PC-9 (cell line): ENCODE data around the gene BBX. TPM values are rescaled to one million over a fixed set of nuclear protein-coding genes. Genes with fewer than 3 reads are reported as not detected.

Source experiments
- BruUV-seq: library from RNA; stranded (reverse); fragments of 400-500 nt; replicated peaks from 2 replicates; lab custom pipeline; 2021; lab: Mats Ljungman, UMichigan
- CTCF ChIA-PET: fragments of 300-600 bp; sonication (Branson Sonifier 250); formaldehyde crosslinking; loops from one replicate; lab custom pipeline; 2022; ENCODE audit warnings: antibody characterized with exemption; lab: Charles Lee
- POLR2A ChIA-PET: fragments of 300-600 bp; sonication (Branson Sonifier 250); formaldehyde crosslinking; loops from one replicate; lab custom pipeline; 2022; ENCODE audit warnings: antibody characterized with exemption; ENCODE audit not compliant: unreplicated experiment; lab: Charles Lee
- DNase-seq, 2 experiments: peaks; one replicate each; pipeline versions ENCODE4 v3.0.0 to v3.0.0-alpha.2; 2015 to 2022; ENCODE audit warnings: mixed read lengths in 1 of 2
- H2AFZ ChIP-seq: fragments of 200-600 bp; sonication (generic); 2 replicates; pipeline ENCODE4 v1.8.1; 2017; ENCODE audit warnings: antibody characterized with exemption
- H3F3A ChIP-seq: fragments of 200-600 bp; sonication (generic); 2 replicates; pipeline ENCODE4 v1.8.1; 2017; ENCODE audit warnings: antibody characterized with exemption, mild to moderate bottlenecking, low read depth; ENCODE audit not compliant: insufficient read depth
- H3K27ac ChIP-seq: fragments of 200-600 bp; sonication (generic); 2 replicates; pipeline ENCODE4 v1.6.1; 2016; ENCODE audit warnings: mixed run types
- H3K27me3 ChIP-seq: fragments of 200-600 bp; sonication (generic); 2 replicates; pipeline ENCODE4 v1.6.1; 2016; ENCODE audit warnings: low read depth, mixed run types; ENCODE audit not compliant: insufficient read depth
- H3K36me3 ChIP-seq: fragments of 200-600 bp; sonication (generic); 2 replicates; pipeline ENCODE4 v1.6.1; 2016; ENCODE audit warnings: low read depth, mixed run types
- H3K4me1 ChIP-seq: fragments of 200-600 bp; sonication (generic); replicated peaks from 2 replicates; pipeline ENCODE4 v1.6.1; 2016; ENCODE audit warnings: mixed run types; ENCODE audit not compliant: insufficient read depth
- H3K4me2 ChIP-seq: fragments of 200-600 bp; sonication (generic); 2 replicates; pipeline ENCODE4 v1.6.1; 2017; ENCODE audit warnings: mixed run types
- H3K4me3 ChIP-seq: fragments of 200-600 bp; sonication (generic); 2 replicates; pipeline ENCODE4 v1.6.1; 2016; ENCODE audit warnings: mixed run types
- H3K79me2 ChIP-seq: fragments of 200-600 bp; sonication (generic); 2 replicates; pipeline ENCODE4 v1.6.1; 2017; ENCODE audit warnings: low read depth, mixed run types
- H3K9me2 ChIP-seq: fragments of 200-600 bp; sonication (generic); 2 replicates; pipeline ENCODE4 v1.8.1; 2017; ENCODE audit warnings: mild to moderate bottlenecking; ENCODE audit not compliant: insufficient read depth
- H3K9me3 ChIP-seq: fragments of 200-600 bp; sonication (generic); 2 replicates; pipeline ENCODE4 v1.8.1; 2016; ENCODE audit warnings: low read depth; ENCODE audit not compliant: insufficient read depth
- H4K20me1 ChIP-seq: fragments of 200-600 bp; sonication (generic); 2 replicates; pipeline ENCODE4 v1.8.1; 2017; ENCODE audit not compliant: insufficient read depth
- EZH2 ChIP-seq: fragments of 200-600 bp; sonication (generic); IDR thresholded peaks from 2 replicates; pipeline ENCODE4 v1.8.0; 2017; ENCODE audit warnings: antibody characterized with exemption, low read depth
- intact Hi-C: fragments of 100-400 bp; cut with micrococcal nuclease; formaldehyde crosslinking; loops from one replicate; pipeline ENCODE4 v1.10.0; 2022; ENCODE audit not compliant: unreplicated experiment
- total RNA-seq: library from RNA; stranded (reverse); gene quantifications from 2 replicates; pipeline ENCODE4 v1.2.3, GENCODE V29; 2021
- TF ChIP-seq, protein P1 (sequence below): fragments of 200-600 bp; sonication (generic); conservative IDR thresholded peaks from 2 replicates; pipeline ENCODE4 v1.6.1; 2017; ENCODE audit warnings: mixed run types, antibody characterized with exemption, mild to moderate bottlenecking, moderate library complexity

BBX gene
- total RNA-seq, 1 experiment from 2014 or later: 91.7 TPM

- Histone ChIP-seq H3K27ac (no peak overlapping the region), H3K4me1 (no peaks in the 10 kb centered on the region), H3F3A (no peaks in the 10 kb centered on the region), H3K79me2 (no peaks in the 10 kb centered on the region), H3K9me3 (no peaks in the 10 kb centered on the region), H3K27me3 (no peaks in the 10 kb centered on the region), H4K20me1 (no peaks in the 10 kb centered on the region), H2AFZ (no peak overlapping the region), H3K4me3 (no peak overlapping the region), H3K36me3 (no peaks in the 10 kb centered on the region), H3K4me2 (no peak overlapping the region), H3K9me2 (no peaks in the 10 kb centered on the region; the same call in 1 of the 2 replicates)
- TF ChIP-seq EZH2: no peak
- TF ChIP-seq, protein P1, sequence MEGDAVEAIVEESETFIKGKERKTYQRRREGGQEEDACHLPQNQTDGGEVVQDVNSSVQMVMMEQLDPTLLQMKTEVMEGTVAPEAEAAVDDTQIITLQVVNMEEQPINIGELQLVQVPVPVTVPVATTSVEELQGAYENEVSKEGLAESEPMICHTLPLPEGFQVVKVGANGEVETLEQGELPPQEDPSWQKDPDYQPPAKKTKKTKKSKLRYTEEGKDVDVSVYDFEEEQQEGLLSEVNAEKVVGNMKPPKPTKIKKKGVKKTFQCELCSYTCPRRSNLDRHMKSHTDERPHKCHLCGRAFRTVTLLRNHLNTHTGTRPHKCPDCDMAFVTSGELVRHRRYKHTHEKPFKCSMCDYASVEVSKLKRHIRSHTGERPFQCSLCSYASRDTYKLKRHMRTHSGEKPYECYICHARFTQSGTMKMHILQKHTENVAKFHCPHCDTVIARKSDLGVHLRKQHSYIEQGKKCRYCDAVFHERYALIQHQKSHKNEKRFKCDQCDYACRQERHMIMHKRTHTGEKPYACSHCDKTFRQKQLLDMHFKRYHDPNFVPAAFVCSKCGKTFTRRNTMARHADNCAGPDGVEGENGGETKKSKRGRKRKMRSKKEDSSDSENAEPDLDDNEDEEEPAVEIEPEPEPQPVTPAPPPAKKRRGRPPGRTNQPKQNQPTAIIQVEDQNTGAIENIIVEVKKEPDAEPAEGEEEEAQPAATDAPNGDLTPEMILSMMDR: no peak
- intact Hi-C loops: no loop called here
- DNase-seq: no peak
- CTCF ChIA-PET: no interaction called here
- POLR2A ChIA-PET: no interaction called here
- BruUV-seq: no TSS peak
These were observed 295.3 kb downstream of the BBX start for GRCh38 chr3:107818025-107818424.

GRCh38 chr3:107819656-107820055, 296.9 kb downstream of the BBX start:
- Histone ChIP-seq H3K27ac (no peak overlapping the region), H3K4me3 (no peak overlapping the region), H3K27me3 (no peaks in the 10 kb centered on the region), H3K9me2 (no peaks in the 10 kb centered on the region; the same call in 1 of the 2 replicates), H3K9me3 (no peaks in the 10 kb centered on the region), H3F3A (no peaks in the 10 kb centered on the region), H3K4me1 (no peaks in the 10 kb centered on the region), H4K20me1 (no peaks in the 10 kb centered on the region), H3K36me3 (no peaks in the 10 kb centered on the region), H2AFZ (no peak overlapping the region), H3K4me2 (no peak overlapping the region), H3K79me2 (no peaks in the 10 kb centered on the region)
- POLR2A ChIA-PET: interaction anchor here (0.7 kb wide), 1 partner anchor 264 kb away, joined by 4 read pairs; no protein-coding TSS in a partner anchor
- CTCF ChIA-PET: no interaction called here
- DNase-seq: no peak
- BruUV-seq: no TSS peak
- TF ChIP-seq, protein P1: no peak
- no peak for TF ChIP-seq EZH2
- intact Hi-C loops: no loop called here

DNA sequence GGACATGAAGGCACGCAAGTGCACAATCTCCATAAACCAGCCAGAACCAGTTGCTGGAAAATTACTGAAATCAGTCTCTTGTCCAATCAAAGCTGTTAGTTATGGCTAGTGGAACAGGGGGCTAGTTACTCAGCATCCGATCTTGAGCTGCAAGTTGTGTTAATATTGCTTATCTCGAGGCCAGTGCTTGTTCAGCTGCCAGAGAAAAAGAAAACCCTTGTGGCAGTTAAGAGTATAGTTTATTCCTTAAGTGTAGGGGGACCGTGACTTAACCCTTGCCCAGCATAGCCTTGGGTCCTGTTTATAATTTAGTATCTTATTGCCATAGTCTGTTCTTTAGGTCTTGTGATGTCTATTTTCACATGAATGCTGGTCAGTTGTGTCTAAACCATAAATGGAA, 299.5 kb downstream of the BBX start:
- no peaks in the 10 kb centered on the region for H3K4me1 ChIP-seq
- H3K27me3 ChIP-seq: no peaks in the 10 kb centered on the region
- no peak overlapping the region for H3K4me3 ChIP-seq
- no peaks in the 10 kb centered on the region for H3K36me3 ChIP-seq
- H3K27ac ChIP-seq: no peak overlapping the region
- intact Hi-C loops: no loop called here
- no TSS peak for BruUV-seq
- no peak for DNase-seq
- TF ChIP-seq, protein P1: no peak
- no peak for TF ChIP-seq EZH2
- H3F3A ChIP-seq: no peaks in the 10 kb centered on the region
- H3K9me2 ChIP-seq: no peaks in the 10 kb centered on the region; the same call in 1 of the 2 replicates
- H3K9me3 ChIP-seq: no peaks in the 10 kb centered on the region
- no peaks in the 10 kb centered on the region for H4K20me1 ChIP-seq
- ChIA-PET CTCF (no interaction called here), POLR2A (no interaction called here)
- H2AFZ ChIP-seq: no peak overlapping the region
- H3K4me2 ChIP-seq: no peak overlapping the region
- H3K79me2 ChIP-seq: no peaks in the 10 kb centered on the region
